Lower leg skin (tissue), 3 donors: ENCODE results near the gene BAHCC1.

Experiments used
- CTCF ChIP-seq, 3 donors: fragments of 450-650 bp; IDR thresholded peaks; one replicate each; pipeline ENCODE4 v1.5.1; 2016; ENCODE audit warnings: antibody characterized with exemption in 3 of 3, mild to moderate bottlenecking in 3 of 3, moderate library complexity in 2 of 3
- POLR2A ChIP-seq, 2 donors: fragments of 450-650 bp; IDR thresholded peaks; one replicate each; pipeline ENCODE4 v1.6.1; 2016 to 2017; ENCODE audit warnings: antibody characterized with exemption in 2 of 2, mild to moderate bottlenecking in 1 of 2, moderate library complexity in 1 of 2

GRCh38 chr17:81514489-81514738 is 119.2 kb downstream of the BAHCC1 start:
- TF ChIP-seq CTCF (IDR thresholded peaks at IDR 0.05) = no peak
- TF ChIP-seq POLR2A (IDR thresholded peaks at IDR 0.05) = no peak
